Dendritic cell treated with granulocyte-macrophage colony-stimulating factor and Interleukin-4, amounts not matched to agents 40 ng/mL and 50 ng/mL, for 4 days (primary cell): ENCODE results near the gene TOPAZ1.
A peak's percentile ranks its signal among the peaks of the same experiment; 100 is the strongest.

Experiments
- H3K27ac Mint-ChIP-seq: one replicate; pipeline ENCODE4 v1.8.0; 2022; ENCODE audit warnings: mild to moderate bottlenecking, mixed read lengths
- H3K27me3 Mint-ChIP-seq: one replicate; pipeline ENCODE4 v1.8.0; 2022; ENCODE audit warnings: mild to moderate bottlenecking, mixed read lengths
- H3K36me3 Mint-ChIP-seq: one replicate; pipeline ENCODE4 v1.8.0; 2022; ENCODE audit warnings: low read depth, mixed read lengths
- H3K4me1 Mint-ChIP-seq: one replicate; pipeline ENCODE4 v1.8.0; 2022; ENCODE audit warnings: low read depth, mixed read lengths
- H3K4me3 Mint-ChIP-seq: one replicate; pipeline ENCODE4 v1.8.0; 2022; ENCODE audit warnings: mild to moderate bottlenecking, moderate library complexity, mixed read lengths
- H3K9me3 Mint-ChIP-seq: one replicate; pipeline ENCODE4 v1.8.0; 2022; ENCODE audit warnings: mixed read lengths
- intact Hi-C: fragments of 100-400 bp; cut with micrococcal nuclease; formaldehyde crosslinking; loops from one replicate; pipeline ENCODE4 v1.15.0; 2022

The TOPAZ1 gene

DNA sequence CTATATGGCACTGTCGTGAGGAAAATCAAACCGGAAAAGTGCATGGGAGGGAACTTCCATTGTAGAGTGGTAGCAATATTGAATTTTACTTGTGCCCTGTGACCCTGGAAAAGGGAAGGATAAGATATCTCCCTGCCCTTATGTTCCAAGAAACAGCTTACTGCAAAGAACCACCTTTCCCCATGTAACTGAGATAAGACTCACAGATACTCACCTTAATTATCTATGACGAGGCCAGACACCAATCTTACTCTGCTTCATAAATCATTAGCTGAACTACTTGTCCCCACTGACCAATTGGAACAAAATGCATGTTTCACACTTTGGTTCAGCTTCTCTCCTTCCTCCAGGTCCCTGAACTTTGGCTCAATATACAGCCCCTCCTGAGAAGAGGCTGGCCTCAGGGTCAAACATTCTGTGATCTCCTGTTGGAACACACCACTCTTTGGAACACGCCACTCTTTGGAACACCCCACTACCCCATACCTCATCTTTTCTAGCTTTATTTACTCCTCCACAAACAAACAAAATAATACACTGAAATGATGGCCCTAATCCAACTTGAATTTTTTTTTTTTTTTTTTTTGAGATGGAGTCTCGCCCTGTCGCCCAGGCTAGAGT is 6.9 kb upstream of the TOPAZ1 start:
- no peaks in the 10 kb centered on the region for H3K36me3 Mint-ChIP-seq
- no peak overlapping the region for H3K27ac Mint-ChIP-seq
- H3K4me1 Mint-ChIP-seq: no peaks in the 10 kb centered on the region
- H3K4me3 Mint-ChIP-seq: no peak overlapping the region
- intact Hi-C loops: no loop called here
- no peaks in the 10 kb centered on the region for H3K9me3 Mint-ChIP-seq
- no peaks in the 10 kb centered on the region for H3K27me3 Mint-ChIP-seq

- Mint-ChIP-seq H3K36me3 (no peaks in the 10 kb centered on the region), H3K9me3 (no peaks in the 10 kb centered on the region), H3K4me1 (no peaks in the 10 kb centered on the region), H3K27me3 (no peaks in the 10 kb centered on the region), H3K4me3 (peak overlapping the region; percentile 6), H3K27ac (no peak overlapping the region)
- intact Hi-C loops: loop anchor here (2.0 kb wide), 1 partner anchor 691 kb away; no protein-coding TSS in a partner anchor
Observed at GRCh38 chr3:44235604-44236484, 5.8 kb upstream of the TOPAZ1 start.

DNA sequence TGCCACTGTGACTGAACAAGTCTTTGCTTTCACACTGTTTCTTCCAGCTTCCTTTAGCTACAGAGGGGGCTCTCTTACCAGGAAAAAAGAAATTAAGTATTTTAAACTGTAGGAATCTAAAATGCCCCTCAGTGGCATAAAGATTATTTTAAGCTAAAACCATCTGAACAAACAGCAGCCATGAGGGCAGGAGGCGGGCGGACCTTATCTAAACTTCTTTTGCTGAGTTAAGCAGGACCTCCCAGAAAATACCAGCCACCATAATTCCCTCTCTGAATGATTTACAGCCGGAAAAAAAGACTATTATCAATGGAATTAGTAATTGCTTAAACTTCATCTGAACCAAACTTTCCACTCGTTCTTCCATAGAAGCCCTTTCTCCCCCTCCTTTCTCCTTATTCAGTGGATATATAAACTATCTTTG is 5.2 kb upstream of the TOPAZ1 start:
- H3K4me3 Mint-ChIP-seq: no peak overlapping the region

DNA sequence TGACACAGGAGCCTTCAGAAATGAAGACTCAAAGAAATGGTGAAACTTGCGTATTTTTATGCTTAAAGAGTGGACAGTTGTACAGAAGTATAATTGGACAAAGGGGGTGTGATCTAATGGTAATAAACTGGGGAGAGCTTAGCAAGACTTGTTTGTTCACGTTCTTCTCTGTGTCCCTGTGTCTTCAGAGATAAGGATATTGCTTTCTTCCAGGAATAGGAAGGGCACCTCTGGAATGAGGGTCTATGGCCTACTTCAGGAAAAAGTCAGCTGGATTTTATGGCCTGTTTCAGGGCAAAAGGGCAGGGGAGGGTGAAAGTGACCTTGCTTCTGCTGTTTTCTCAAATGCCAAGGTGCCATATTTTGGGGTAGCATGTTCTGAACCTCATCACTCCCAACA is 4.5 kb upstream of the TOPAZ1 start:
- Mint-ChIP-seq H3K27me3 (no peaks in the 10 kb centered on the region), H3K27ac (no peak overlapping the region), H3K4me1 (no peaks in the 10 kb centered on the region), H3K4me3 (no peak overlapping the region), H3K36me3 (no peaks in the 10 kb centered on the region), H3K9me3 (no peaks in the 10 kb centered on the region)
- intact Hi-C loops: loop anchor here (2.0 kb wide), 1 partner anchor 692 kb away; no protein-coding TSS in a partner anchor

More for the DNA sequence above, 5.2 kb upstream of the TOPAZ1 start:
- no peak overlapping the region for H3K27ac Mint-ChIP-seq
- H3K36me3 Mint-ChIP-seq: no peaks in the 10 kb centered on the region
- H3K9me3 Mint-ChIP-seq: no peaks in the 10 kb centered on the region
- no peaks in the 10 kb centered on the region for H3K4me1 Mint-ChIP-seq
- intact Hi-C loops: loop anchor here (2.0 kb wide), 1 partner anchor 692 kb away; no protein-coding TSS in a partner anchor
- H3K27me3 Mint-ChIP-seq: no peaks in the 10 kb centered on the region

- Mint-ChIP-seq H3K36me3 (no peaks in the 10 kb centered on the region), H3K27me3 (no peaks in the 10 kb centered on the region), H3K27ac (no peak overlapping the region), H3K4me3 (no peak overlapping the region), H3K9me3 (no peaks in the 10 kb centered on the region), H3K4me1 (no peaks in the 10 kb centered on the region)
- intact Hi-C loops: loop anchor here (2.0 kb wide), 1 partner anchor 693 kb away; no protein-coding TSS in a partner anchor
Observed at GRCh38 chr3:44237665-44238064, 4.0 kb upstream of the TOPAZ1 start.

- no peak overlapping the region for H3K27ac Mint-ChIP-seq
- H3K4me3 Mint-ChIP-seq: no peak overlapping the region
- no peaks in the 10 kb centered on the region for H3K27me3 Mint-ChIP-seq
- no peaks in the 10 kb centered on the region for H3K9me3 Mint-ChIP-seq
- H3K36me3 Mint-ChIP-seq: no peaks in the 10 kb centered on the region
- intact Hi-C loops: no loop called here
- H3K4me1 Mint-ChIP-seq: no peaks in the 10 kb centered on the region
Observed at GRCh38 chr3:44238889-44239288, 2.8 kb upstream of the TOPAZ1 start.

DNA sequence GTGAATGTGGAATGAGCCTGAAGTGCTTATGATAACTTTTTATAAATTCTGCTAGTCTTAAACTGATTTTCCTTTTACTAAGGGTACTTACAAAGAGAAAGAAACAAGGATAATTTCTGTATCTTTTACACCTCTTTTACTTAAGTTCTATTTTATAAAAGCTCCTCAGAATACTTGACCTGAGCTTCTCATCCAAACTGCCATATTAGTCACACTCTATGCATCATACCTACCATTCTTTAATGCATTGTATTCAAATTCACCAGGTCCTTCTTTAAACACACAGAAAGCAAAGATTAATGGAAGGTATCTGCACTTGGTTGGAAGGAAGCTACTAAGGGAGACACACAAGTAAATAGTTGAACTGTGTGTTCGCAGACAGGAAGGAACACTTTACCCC is 1.6 kb upstream of the TOPAZ1 start:
- H3K4me3 Mint-ChIP-seq: no peak overlapping the region
- H3K27ac Mint-ChIP-seq: no peak overlapping the region
- intact Hi-C loops: no loop called here
- no peaks in the 10 kb centered on the region for H3K4me1 Mint-ChIP-seq
- no peaks in the 10 kb centered on the region for H3K27me3 Mint-ChIP-seq
- H3K9me3 Mint-ChIP-seq: no peaks in the 10 kb centered on the region
- H3K36me3 Mint-ChIP-seq: no peaks in the 10 kb centered on the region

DNA sequence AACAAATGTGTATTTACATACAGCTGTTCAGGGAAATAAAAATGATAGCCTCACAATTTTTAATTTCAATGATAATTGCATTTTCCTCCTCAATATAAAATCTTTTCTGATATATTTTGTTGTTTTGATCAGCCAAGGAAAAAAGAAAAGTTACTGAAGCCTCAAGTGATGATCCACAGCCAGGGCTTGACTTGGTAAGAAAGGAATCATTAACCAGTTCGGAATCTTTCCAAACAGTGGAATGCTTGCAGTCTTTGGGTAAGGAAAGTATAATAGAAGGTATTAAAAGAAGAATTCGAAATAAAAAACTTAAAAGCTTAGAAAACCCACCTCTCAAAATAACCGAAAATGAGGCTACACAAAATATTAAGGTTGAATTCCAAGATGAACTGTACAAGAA is 1.0 kb downstream of the TOPAZ1 start:
- no peaks in the 10 kb centered on the region for H3K4me1 Mint-ChIP-seq
- no peak overlapping the region for H3K4me3 Mint-ChIP-seq
- peaks cover 6% of the 10 kb centered on the region for H3K9me3 Mint-ChIP-seq
- no peak overlapping the region for H3K27ac Mint-ChIP-seq
- no peaks in the 10 kb centered on the region for H3K36me3 Mint-ChIP-seq
- no peaks in the 10 kb centered on the region for H3K27me3 Mint-ChIP-seq
- intact Hi-C loops: no loop called here

DNA sequence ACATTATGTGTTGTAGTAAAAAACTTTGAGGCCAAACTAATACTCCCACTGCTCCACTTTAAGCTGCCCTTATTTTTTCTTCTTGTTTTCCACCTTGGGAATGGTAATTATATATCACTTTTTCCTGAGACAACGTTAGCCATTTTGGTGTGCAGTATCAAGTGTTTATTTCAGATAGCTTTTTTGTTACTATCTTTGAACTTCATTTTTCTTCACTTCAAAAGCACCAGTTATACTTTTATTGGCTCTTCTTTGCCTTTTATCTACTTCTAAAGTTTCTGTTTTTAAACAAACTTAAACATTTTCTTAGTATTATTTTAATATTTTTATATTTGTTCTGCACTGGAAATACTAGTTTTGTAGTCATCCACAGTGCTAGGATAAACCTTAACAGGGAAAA is 6.5 kb downstream of the TOPAZ1 start:
- Mint-ChIP-seq H3K4me3 (no peak overlapping the region), H3K4me1 (no peaks in the 10 kb centered on the region), H3K27me3 (no peaks in the 10 kb centered on the region), H3K9me3 (peaks cover 26% of the 10 kb centered on the region), H3K36me3 (no peaks in the 10 kb centered on the region), H3K27ac (no peak overlapping the region)
- intact Hi-C loops: no loop called here

DNA sequence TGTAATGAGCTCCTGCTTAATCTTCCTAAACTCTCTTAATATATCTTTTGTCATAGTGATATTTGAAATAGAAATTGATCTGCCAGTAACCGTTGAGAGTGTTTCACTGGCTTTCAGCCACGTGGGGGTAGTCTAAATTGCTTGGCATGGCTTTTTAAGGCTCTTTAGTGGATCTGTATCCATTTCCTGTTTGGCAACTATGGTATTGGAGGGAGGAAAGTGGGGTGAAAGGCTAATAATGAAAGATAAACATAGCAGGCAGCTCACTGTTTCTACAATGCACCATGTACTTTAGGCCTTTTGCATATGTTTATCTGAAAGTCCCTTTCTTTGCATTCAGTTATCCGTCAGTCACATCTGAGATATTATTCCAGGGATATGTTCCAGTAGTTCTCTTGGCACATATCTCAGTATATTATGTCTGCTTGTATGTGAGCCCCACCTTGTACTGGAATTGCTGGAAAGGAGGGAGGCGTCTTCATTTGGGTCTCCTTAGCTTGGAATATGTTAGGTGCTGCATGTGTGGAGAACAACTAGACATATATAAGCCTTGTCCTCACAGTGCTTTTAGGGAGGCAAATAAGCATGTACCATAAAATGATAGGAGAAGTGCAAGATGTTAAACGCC is 10.8 kb downstream of the TOPAZ1 start:
- H3K27ac Mint-ChIP-seq: no peak overlapping the region
- H3K36me3 Mint-ChIP-seq: no peaks in the 10 kb centered on the region
- intact Hi-C loops: no loop called here
- H3K4me1 Mint-ChIP-seq: no peaks in the 10 kb centered on the region
- H3K27me3 Mint-ChIP-seq: no peaks in the 10 kb centered on the region
- peaks cover 23% of the 10 kb centered on the region for H3K9me3 Mint-ChIP-seq
- H3K4me3 Mint-ChIP-seq: no peak overlapping the region

DNA sequence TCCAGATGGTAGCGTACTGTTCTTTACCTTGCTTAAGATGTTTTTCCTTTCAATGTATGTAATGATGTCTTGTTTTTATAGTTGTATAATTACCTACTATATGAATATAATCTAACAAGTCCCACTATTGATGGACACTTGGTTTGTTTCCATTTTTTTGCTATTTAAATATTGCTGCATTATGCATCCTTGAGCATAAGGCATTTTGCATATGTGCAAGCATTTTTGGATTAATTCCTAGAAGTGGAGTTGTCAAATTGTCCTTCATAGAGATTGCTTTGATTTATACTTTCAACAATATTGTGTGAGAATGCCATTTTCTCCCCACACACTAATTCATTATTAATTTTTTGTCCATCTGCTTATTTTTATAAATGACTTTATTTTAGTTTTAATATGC is 17.7 kb downstream of the TOPAZ1 start:
- intact Hi-C loops: no loop called here
- Mint-ChIP-seq H3K4me1 (no peaks in the 10 kb centered on the region), H3K9me3 (no peaks in the 10 kb centered on the region), H3K27ac (no peak overlapping the region), H3K36me3 (no peaks in the 10 kb centered on the region), H3K27me3 (no peaks in the 10 kb centered on the region), H3K4me3 (no peak overlapping the region)

DNA sequence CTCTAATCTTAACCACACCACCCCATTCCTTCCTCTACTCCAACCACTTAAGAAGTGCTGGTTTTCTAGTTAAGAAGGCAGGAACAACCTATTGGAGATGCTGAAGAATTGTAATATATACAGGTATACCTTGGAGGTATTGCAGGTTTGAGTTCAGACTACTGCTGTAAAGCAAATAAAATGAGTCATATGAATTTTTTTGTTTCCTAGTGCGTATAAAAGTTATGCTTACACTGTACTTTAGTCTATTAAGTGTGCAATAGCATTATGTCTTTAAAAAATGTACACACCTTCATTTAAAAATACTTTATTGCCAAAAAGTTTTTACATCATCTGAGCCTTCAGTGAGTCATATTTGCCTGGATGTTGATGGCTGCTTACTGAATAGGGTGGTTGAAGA is 22.5 kb downstream of the TOPAZ1 start:
- H3K4me3 Mint-ChIP-seq: no peak overlapping the region
- intact Hi-C loops: no loop called here
- H3K27me3 Mint-ChIP-seq: no peaks in the 10 kb centered on the region
- H3K27ac Mint-ChIP-seq: no peak overlapping the region
- H3K9me3 Mint-ChIP-seq: no peaks in the 10 kb centered on the region
- H3K36me3 Mint-ChIP-seq: no peaks in the 10 kb centered on the region
- no peaks in the 10 kb centered on the region for H3K4me1 Mint-ChIP-seq

DNA sequence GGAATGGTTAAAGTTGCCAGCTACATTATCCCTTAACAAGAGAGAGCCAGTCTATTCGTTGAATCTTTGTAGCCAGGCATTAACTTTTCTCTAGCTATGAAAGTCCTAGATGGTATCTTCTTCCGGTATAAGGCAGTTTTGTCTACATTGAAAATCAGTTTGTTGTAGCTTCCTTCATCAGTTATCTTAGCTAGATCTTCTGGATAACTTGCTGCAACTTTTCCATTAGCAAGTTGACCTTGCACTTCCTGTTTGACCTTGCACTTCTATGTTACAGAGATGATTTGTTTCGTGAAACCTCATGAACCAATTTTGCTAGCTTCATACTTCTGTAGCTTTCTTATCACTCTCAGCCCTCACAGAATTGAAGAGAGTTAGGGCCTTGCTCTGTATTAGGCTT is 24.1 kb downstream of the TOPAZ1 start:
- Mint-ChIP-seq H3K4me1 (no peaks in the 10 kb centered on the region), H3K4me3 (no peak overlapping the region), H3K9me3 (no peaks in the 10 kb centered on the region), H3K36me3 (no peaks in the 10 kb centered on the region), H3K27me3 (no peaks in the 10 kb centered on the region), H3K27ac (no peak overlapping the region)
- intact Hi-C loops: no loop called here

- no peaks in the 10 kb centered on the region for H3K9me3 Mint-ChIP-seq
- intact Hi-C loops: no loop called here
- H3K27ac Mint-ChIP-seq: no peak overlapping the region
- no peak overlapping the region for H3K4me3 Mint-ChIP-seq
- no peaks in the 10 kb centered on the region for H3K4me1 Mint-ChIP-seq
- no peaks in the 10 kb centered on the region for H3K27me3 Mint-ChIP-seq
- H3K36me3 Mint-ChIP-seq: no peaks in the 10 kb centered on the region
Observed at GRCh38 chr3:44272191-44272590, 30.5 kb downstream of the TOPAZ1 start.
